Neural progenitor cell (in vitro differentiated cells): Measurements from ENCODE around the gene NPM1.

Experiments
- CTCF ChIP-seq: fragments of 200-600 bp; sonication (generic); IDR thresholded peaks from 2 replicates; pipeline ENCODE4 v1.5.1; 2017; ENCODE audit warnings: antibody characterized with exemption, mild to moderate bottlenecking
- EZH2 ChIP-seq: fragments of 200-600 bp; sonication (generic); IDR thresholded peaks from 2 replicates; pipeline ENCODE4 v1.6.1; 2017; ENCODE audit warnings: antibody characterized with exemption, mild to moderate bottlenecking, moderate library complexity
- EZH2phosphoT487 ChIP-seq: fragments of 200-600 bp; sonication (generic); IDR thresholded peaks from 2 replicates; pipeline ENCODE4 v1.6.1; 2017; ENCODE audit warnings: antibody characterized with exemption

- TF ChIP-seq CTCF (peak; percentile 46), EZH2phosphoT487 (no peak), EZH2 (no peak)
These were observed 18.0 kb downstream of the NPM1 start for GRCh38 chr5:171405615-171406014.
